Cardiac ventricle fibroblast (primary cell): Measurements from ENCODE around the gene JAKMIP1. TPM values are rescaled to one million over a fixed set of nuclear protein-coding genes. Genes with fewer than 3 reads are reported as not detected.

ENCODE experiments used
- total RNA-seq: library from RNA; depleted of rRNA; stranded (reverse); fragments of >200 nt; gene quantifications from 2 replicates; pipeline ENCODE4 v1.2.3, GENCODE V29; 2015

Gene JAKMIP1
- total RNA-seq = not detected in 2 replicates

DNA sequence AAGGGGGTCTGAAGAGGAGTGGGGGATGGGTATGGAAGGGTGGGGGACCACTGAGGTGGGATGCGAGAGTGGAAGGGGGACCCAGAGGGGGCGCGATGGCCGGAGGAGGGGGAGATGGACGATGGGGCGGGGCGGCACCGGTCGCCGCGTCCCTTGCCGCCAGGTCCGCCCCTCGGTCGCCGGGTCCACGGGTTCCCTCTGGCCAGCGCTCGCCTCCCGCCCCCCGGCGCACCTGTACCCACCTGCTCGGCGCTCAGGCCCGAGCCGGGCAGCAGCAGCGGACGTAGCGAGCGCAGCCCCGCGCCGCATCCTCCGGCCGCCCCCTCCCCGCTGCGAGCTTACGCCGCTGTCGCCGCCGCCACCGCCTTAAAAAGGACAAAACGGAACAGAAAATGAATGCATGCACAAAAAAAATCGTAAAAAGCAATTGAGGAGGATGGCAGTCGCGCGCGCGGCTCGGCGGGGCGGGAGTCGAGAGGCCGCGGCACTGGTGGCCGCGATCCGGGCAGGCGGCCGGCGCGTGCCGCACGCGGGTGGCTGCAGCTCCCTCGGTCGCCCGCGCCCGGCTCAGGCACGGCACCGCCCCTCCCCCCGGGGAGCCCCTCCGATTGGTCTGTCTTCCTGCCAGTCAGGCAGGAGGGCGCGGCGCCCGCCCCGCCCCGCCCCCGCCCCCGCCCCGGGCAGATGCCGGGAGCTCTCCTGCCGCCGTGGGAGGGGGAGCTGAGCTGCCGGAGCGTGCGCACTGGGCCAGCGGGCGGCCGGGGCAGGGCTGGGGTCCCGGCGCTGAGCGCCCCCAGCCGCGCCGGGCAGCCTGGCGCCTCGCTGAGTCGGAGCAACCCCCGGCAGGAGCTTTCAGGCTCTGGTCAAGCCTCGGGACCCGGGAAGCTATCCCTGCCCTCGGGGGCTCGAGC is at the start of gene JAKMIP1:
JAKMIP1 (minus strand) TSS at position 539 of the 911 bp plus-strand sequence. CDS start 87,699 bp downstream, outside the sequence.

DNA sequence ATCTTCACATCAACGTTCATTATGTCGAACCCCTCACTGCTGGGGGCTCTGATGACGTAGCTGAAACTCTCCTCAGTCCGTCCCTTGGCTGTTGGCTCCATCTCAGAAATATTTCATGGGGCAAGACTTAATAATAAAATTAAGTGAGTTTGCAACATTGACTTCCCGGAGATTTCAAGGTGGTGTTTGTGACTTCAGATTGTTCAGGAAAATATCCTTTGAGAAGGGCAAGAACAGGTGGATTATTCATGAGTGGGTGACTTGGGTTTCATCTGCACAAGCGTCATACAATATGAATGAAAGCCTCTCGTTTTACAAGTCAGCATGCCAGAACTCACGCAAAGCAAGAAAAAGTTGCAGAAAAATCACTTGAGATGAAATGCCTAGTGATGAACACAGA is 182.0 kb downstream of the JAKMIP1 start, which contains the start of gene C4orf50:
C4orf50 (minus strand) TSS at position 101 of the 400 bp plus-strand sequence.

Other genes with a start within 250 kb of the JAKMIP1 start
- not detected in 2 replicates for gene C4orf50, start 182.1 kb downstream of the JAKMIP1 start, total RNA-seq
- 44.5 and 48.5 TPM in 2 replicates for gene WFS1, start 69.3 kb upstream of the JAKMIP1 start, total RNA-seq